GM10266 (cell line): ENCODE measurements around the gene TPP1.

Experiments used
- DNase-seq: peaks from one replicate; pipeline ENCODE4 v3.0.0; 2012; ENCODE audit errors: extremely low spot score
- CTCF ChIP-seq: IDR thresholded peaks from 2 replicates; pipeline ENCODE4 v1.5.1; 2012; ENCODE audit warnings: mild to moderate bottlenecking, low read depth; ENCODE audit not compliant: control insufficient read depth, insufficient read depth; ENCODE audit errors: missing control alignments

Gene TPP1

GRCh38 chr11:6615882-6616585 lies 3.2 kb downstream of the TPP1 start:
- no peak for TF ChIP-seq CTCF
- DNase-seq: no peak

- TF ChIP-seq CTCF: no peak
- DNase-seq: no peak
Observed at GRCh38 chr11:6615046-6615445, 4.2 kb downstream of the TPP1 start.

GRCh38 chr11:6614446-6614845 lies 4.8 kb downstream of the TPP1 start:
- TF ChIP-seq CTCF: no peak
- no peak for DNase-seq

GRCh38 chr11:6613496-6613895 lies 5.7 kb downstream of the TPP1 start:
- no peak for DNase-seq
- TF ChIP-seq CTCF: no peak

GRCh38 chr11:6612213-6613041 lies 6.8 kb downstream of the TPP1 start, which contains the start of gene TAF10:
TAF10 (minus strand) TSS chr11:6612216; CDS start chr11:6612189, 27 bp downstream.
- TF ChIP-seq CTCF: peak; percentile 47

GRCh38 chr11:6611963-6612212 lies 7.3 kb downstream of the TPP1 start:
- DNase-seq: no peak
- TF ChIP-seq CTCF: no peak

More at GRCh38 chr11:6612213-6613041, 6.8 kb downstream of the TPP1 start, which contains the start of gene TAF10:
- peak; percentile 91 for DNase-seq

- TF ChIP-seq CTCF: no peak
- no peak for DNase-seq
Observed at GRCh38 chr11:6611092-6611962, 7.9 kb downstream of the TPP1 start.
